Esophagus muscularis mucosa (tissue), 4 donors: ENCODE results near the gene OR4K5. TPM values are rescaled to one million over a fixed set of nuclear protein-coding genes. Genes with fewer than 3 reads are reported as not detected.

Source experiments
- DNase-seq: peaks from one replicate; pipeline ENCODE4 v3.0.0-alpha.2; 2017; ENCODE audit errors: extremely low spot score
- H3K27ac ChIP-seq, 4 donors: fragments of 200-600 bp; sonication (generic); replicated peaks in 1 of 4; 1 replicate in 3 of 4; 2 replicates in 1 of 4; pipeline ENCODE4 v1.5.1; 2016 to 2019; ENCODE audit warnings: mild to moderate bottlenecking in 1 of 4
- H3K27me3 ChIP-seq, 4 donors: fragments of 200-600 bp; sonication (generic); one replicate each; pipeline versions ENCODE4 v1.5.1 to v1.6.0; 2016 to 2019
- H3K36me3 ChIP-seq, 4 donors: fragments of 200-600 bp; sonication (generic); one replicate each; pipeline ENCODE4 v1.5.1; 2016 to 2019
- H3K4me1 ChIP-seq, 4 donors: fragments of 200-600 bp; sonication (generic); one replicate each; pipeline ENCODE4 v1.5.1; 2016 to 2019
- H3K4me3 ChIP-seq, 4 donors: fragments of 200-600 bp; sonication (generic); 1 replicate in 2 of 4; 2 replicates in 2 of 4; pipeline ENCODE4 v1.5.1; 2016 to 2019; ENCODE audit warnings: mild to moderate bottlenecking in 4 of 4, moderate library complexity in 1 of 4
- H3K9me3 ChIP-seq, 4 donors: fragments of 200-600 bp; sonication (generic); 1 replicate in 3 of 4; 2 replicates in 1 of 4; pipeline ENCODE4 v1.5.1; 2016 to 2019
- CTCF ChIP-seq, 3 experiments: fragments of 200-600 bp in 2 of 3; fragments of 450-650 bp in 1 of 3; sonication (generic) in 2 of 3; IDR thresholded peaks; one replicate each; pipeline ENCODE4 v1.5.1; 2017 to 2019; ENCODE audit warnings: antibody characterized with exemption in 3 of 3, mild to moderate bottlenecking in 2 of 3, moderate library complexity in 1 of 3
- EP300 ChIP-seq: sonication (generic); formaldehyde crosslinking; IDR thresholded peaks from one replicate; pipeline ENCODE4 v1.6.1; 2017; ENCODE audit warnings: antibody characterized with exemption
- POLR2A ChIP-seq: fragments of 450-650 bp; IDR thresholded peaks from one replicate; pipeline ENCODE4 v1.6.1; 2017; ENCODE audit warnings: antibody characterized with exemption, moderate library complexity, mild to moderate bottlenecking, low read depth
- POLR2AphosphoS5 ChIP-seq, 2 donors: sonication (generic); formaldehyde crosslinking; IDR thresholded peaks; one replicate each; pipeline ENCODE4 v1.6.1; 2017; ENCODE audit warnings: antibody characterized with exemption in 2 of 2
- WGBS: methylation state at CpG from one replicate; pipeline ENCODE4 v1.1.5; 2018; 5-methylcytosine and 5-hydroxymethylcytosine counted together
- intact Hi-C: fragments of 100-400 bp; cut with DNase I; formaldehyde crosslinking; loops from one replicate; pipeline ENCODE4 v1.15.1; 2023
- total RNA-seq, 4 donors: library from RNA; depleted of rRNA; stranded (reverse); fragments of >200 nt; gene quantifications; one replicate each; pipeline versions ENCODE4 v1.1.0 to v1.2.1, GENCODE V29; 2016

The OR4K5 gene
- not detected for total RNA-seq

GRCh38 chr14:19920021-19920657 is at the start of gene OR4K5:
TSS of gene OR4K5 (plus strand) at chr14:19920607. CDS start at chr14:19920607, 0 bp downstream.
- Histone ChIP-seq H3K9me3 (no peaks in the 10 kb centered on the region), H3K27ac (no peak within 1 kb of the TSS), H3K27me3 (no peaks in the 10 kb centered on the region), H3K36me3 (no peaks in the 10 kb centered on the region), H3K4me3 (no peak within 1 kb of the TSS), H3K4me1 (no peaks in the 10 kb centered on the region)
- no peak for TF ChIP-seq EP300
- TF ChIP-seq POLR2A, result no peak
- no peak for TF ChIP-seq CTCF (IDR thresholded peaks at IDR 0.05)
- TF ChIP-seq POLR2AphosphoS5 (IDR thresholded peaks at IDR 0.05), result no peak
- intact Hi-C loops, result no loop called here
- no peak for DNase-seq

- Histone ChIP-seq H3K9me3 (no peaks in the 10 kb centered on the region), H3K27me3 (peaks cover 0 to 4% (median 0%) of the 10 kb centered on the region in 4 donors), H3K4me3 (no peak overlapping the region), H3K4me1 (no peaks in the 10 kb centered on the region), H3K36me3 (no peaks in the 10 kb centered on the region), H3K27ac (no peak overlapping the region)
- no peak for DNase-seq
- intact Hi-C loops, result no loop called here
- TF ChIP-seq CTCF (IDR thresholded peaks at IDR 0.05), result no peak
- no peak for TF ChIP-seq POLR2A
- TF ChIP-seq POLR2AphosphoS5 (IDR thresholded peaks at IDR 0.05), result no peak
- TF ChIP-seq EP300, result no peak
- 22% methylated on average over 6 of the region's 6 CpGs for WGBS
Observed at GRCh38 chr14:19873178-19873577, 47.2 kb upstream of the OR4K5 start.

GRCh38 chr14:19874842-19875241 is 45.6 kb upstream of the OR4K5 start, which contains the start of gene OR4K2:
TSS of gene OR4K2 (plus strand) at chr14:19875142. CDS start at chr14:19876268, 1,126 bp downstream.
- Histone ChIP-seq H3K36me3 (no peaks in the 10 kb centered on the region), H3K9me3 (no peaks in the 10 kb centered on the region), H3K4me1 (no peaks in the 10 kb centered on the region), H3K27me3 (peaks cover 0 to 4% (median 0%) of the 10 kb centered on the region in 4 donors), H3K4me3 (no peak within 1 kb of the TSS), H3K27ac (no peak within 1 kb of the TSS)
- intact Hi-C loops, result no loop called here
- TF ChIP-seq EP300 (no peak), POLR2A (no peak), CTCF (IDR thresholded peaks at IDR 0.05) (no peak), POLR2AphosphoS5 (IDR thresholded peaks at IDR 0.05) (no peak)
- 67% methylated on average over 2 of the region's 2 CpGs for WGBS
- DNase-seq, result no peak

GRCh38 chr14:19878029-19878642 is 42.3 kb upstream of the OR4K5 start:
- H3K27me3 ChIP-seq, result peaks cover 0 to 4% (median 0%) of the 10 kb centered on the region in 4 donors
- H3K4me1 ChIP-seq, result no peaks in the 10 kb centered on the region
- H3K27ac ChIP-seq, result no peak overlapping the region
- DNase-seq, result no peak
- no peaks in the 10 kb centered on the region for H3K9me3 ChIP-seq
- H3K4me3 ChIP-seq, result no peak overlapping the region
- intact Hi-C loops, result no loop called here
- H3K36me3 ChIP-seq, result no peaks in the 10 kb centered on the region
- TF ChIP-seq POLR2A, result no peak
- peak in 2 of 3 experiments; percentile 33 to 36 for TF ChIP-seq CTCF (IDR thresholded peaks at IDR 0.05)
- no peak for TF ChIP-seq EP300
